ENCODE measurements around the gene CDC42EP5.

The CDC42EP5 gene

GRCh38 chr19:54464630-54465425 is 8.3 kb downstream of the CDC42EP5 start:
- no peak for TF ChIP-seq CTCF (IDR thresholded peaks at IDR 0.05; ENCODE audit: insufficient read depth, low read length, poor library complexity, severe bottlenecking)
- Histone ChIP-seq H3K4me3 (replicated peaks; ENCODE audit: low read depth, low read length) (peak overlapping the region; percentile 75), H3K36me3 (ENCODE audit: control insufficient read depth, insufficient read depth, low read length) (peaks cover 18% of the 10 kb centered on the region), H3K27me3 (replicated peaks; ENCODE audit: control insufficient read depth, insufficient read depth, low read length) (peaks cover 4% of the 10 kb centered on the region)
- DNase-seq (ENCODE audit: extremely low read depth, insufficient read length): peak; percentile 93

GRCh38 chr19:54464044-54464629 is 9.0 kb downstream of the CDC42EP5 start:
- peak overlapping the region; percentile 75 for H3K4me3 ChIP-seq (replicated peaks; ENCODE audit: low read depth, low read length)
- DNase-seq (ENCODE audit: extremely low read depth, insufficient read length): peak; percentile 91
- H3K36me3 ChIP-seq (ENCODE audit: control insufficient read depth, insufficient read depth, low read length): peaks cover 21% of the 10 kb centered on the region
- TF ChIP-seq CTCF (IDR thresholded peaks at IDR 0.05; ENCODE audit: insufficient read depth, low read length, poor library complexity, severe bottlenecking): no peak
- no peaks in the 10 kb centered on the region for H3K27me3 ChIP-seq (replicated peaks; ENCODE audit: control insufficient read depth, insufficient read depth, low read length)

DNA sequence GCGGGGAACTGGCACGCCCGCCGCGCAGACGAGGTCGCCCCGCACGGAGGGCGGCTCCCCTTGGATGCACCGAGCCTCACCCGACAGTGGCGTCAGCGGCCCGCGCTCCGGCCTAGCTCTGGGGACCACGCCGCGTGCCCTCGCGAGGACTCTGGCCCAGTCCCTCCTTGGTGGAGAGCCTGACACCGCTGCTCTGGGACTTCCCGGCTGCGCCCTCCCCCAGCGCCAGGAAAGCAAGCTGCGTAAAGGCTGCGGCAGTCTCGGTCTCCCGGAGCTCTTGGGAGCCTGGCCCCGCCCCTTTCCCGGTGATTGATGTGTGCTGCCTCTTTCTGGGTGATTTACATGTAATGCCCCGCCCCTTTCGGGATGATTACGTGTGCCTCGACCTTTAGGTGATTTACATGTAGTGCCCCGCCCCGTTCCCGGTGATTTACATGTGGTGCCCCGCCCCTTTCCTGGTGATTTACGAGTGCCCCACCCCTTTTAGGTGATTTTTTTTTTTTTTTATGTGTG is 9.5 kb downstream of the CDC42EP5 start, which contains the start of gene LENG9:
Gene LENG9 (minus strand): TSS at position 248 of the 513 bp plus-strand sequence. CDS start 252 bp downstream, outside the sequence.
- H3K4me3 ChIP-seq (replicated peaks; ENCODE audit: low read depth, low read length): peak within 1 kb of the TSS; percentile 75
- no peaks in the 10 kb centered on the region for H3K27me3 ChIP-seq (replicated peaks; ENCODE audit: control insufficient read depth, insufficient read depth, low read length)
- peak; percentile 91 for DNase-seq (ENCODE audit: extremely low read depth, insufficient read length)
- no peak for TF ChIP-seq CTCF (IDR thresholded peaks at IDR 0.05; ENCODE audit: insufficient read depth, low read length, poor library complexity, severe bottlenecking)
- peaks cover 27% of the 10 kb centered on the region for H3K36me3 ChIP-seq (ENCODE audit: control insufficient read depth, insufficient read depth, low read length)

- DNase-seq (ENCODE audit: extremely low read depth, insufficient read length): peak; percentile 83
- Histone ChIP-seq H3K27me3 (replicated peaks; ENCODE audit: control insufficient read depth, insufficient read depth, low read length) (no peaks in the 10 kb centered on the region), H3K36me3 (ENCODE audit: control insufficient read depth, insufficient read depth, low read length) (peaks cover 34% of the 10 kb centered on the region), H3K4me3 (replicated peaks; ENCODE audit: low read depth, low read length) (peak overlapping the region; percentile 75)
- peak; percentile 25 for TF ChIP-seq CTCF (IDR thresholded peaks at IDR 0.05; ENCODE audit: insufficient read depth, low read length, poor library complexity, severe bottlenecking)
Observed at GRCh38 chr19:54462655-54463530, 10.2 kb downstream of the CDC42EP5 start.

DNA sequence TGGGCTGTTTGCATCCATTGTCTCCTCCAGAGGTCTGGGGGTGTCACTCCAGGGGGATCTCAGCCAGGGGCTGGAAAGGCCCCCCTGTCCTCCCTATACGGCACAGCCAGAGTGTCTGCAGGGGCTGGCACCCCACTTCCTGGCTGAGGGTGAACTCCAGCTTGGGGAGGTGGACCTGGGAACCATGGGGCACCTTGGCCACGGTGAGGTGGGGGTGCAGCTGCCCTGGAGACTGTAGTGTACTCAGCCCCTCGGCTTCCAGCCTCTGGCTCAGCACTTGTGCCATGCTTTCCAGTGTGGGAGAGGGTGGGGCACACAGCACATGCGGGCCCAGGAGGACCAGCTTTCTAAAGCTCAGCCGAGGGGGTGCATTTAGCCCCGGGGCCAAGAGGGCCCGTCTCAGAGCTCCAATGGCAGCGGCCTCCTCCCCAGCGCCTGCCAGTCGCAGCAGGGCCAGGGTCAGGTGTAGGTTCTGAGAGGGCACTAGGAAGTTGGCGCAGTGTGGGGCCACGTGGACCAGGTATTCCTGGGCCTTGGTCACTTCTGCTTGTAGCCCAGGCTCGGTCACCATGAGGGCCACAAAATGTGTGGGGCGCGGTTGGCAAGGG is 10.9 kb downstream of the CDC42EP5 start:
- Histone ChIP-seq H3K27me3 (replicated peaks; ENCODE audit: control insufficient read depth, insufficient read depth, low read length) (no peaks in the 10 kb centered on the region), H3K4me3 (replicated peaks; ENCODE audit: low read depth, low read length) (peak overlapping the region; percentile 75), H3K36me3 (ENCODE audit: control insufficient read depth, insufficient read depth, low read length) (peaks cover 38% of the 10 kb centered on the region)
- DNase-seq (ENCODE audit: extremely low read depth, insufficient read length): no peak
- no peak for TF ChIP-seq CTCF (IDR thresholded peaks at IDR 0.05; ENCODE audit: insufficient read depth, low read length, poor library complexity, severe bottlenecking)

Data from GM06990 (cell line).